Choroid plexus epithelial cell (primary cell): ENCODE results near the gene TMC3.
"Not testable (repeated sequence)": the region's sequence is repeated elsewhere in the genome, so short reads cannot be mapped to it uniquely, and the experiment has no call there.

Experiments
- DNase-seq: peaks from one replicate; pipeline ENCODE4 v3.0.0-alpha.2; 2010; ENCODE audit warnings: low read depth
- H3K4me3 ChIP-seq: 2 replicates; pipeline ENCODE4 v1.5.1; 2011; ENCODE audit warnings: low read depth, mild to moderate bottlenecking, control low read depth, low read length, moderate library complexity
- CTCF ChIP-seq: conservative IDR thresholded peaks from 2 replicates; pipeline ENCODE4 v1.5.1; 2011; ENCODE audit warnings: low read depth, mild to moderate bottlenecking, control low read depth, inconsistent platforms, low read length, moderate library complexity

TMC3 gene

GRCh38 chr15:81373775-81374395 lies at the start of gene TMC3:
TSS of gene TMC3 (minus strand) at chr15:81374213. CDS start at chr15:81374077, 136 bp downstream.
- TF ChIP-seq CTCF = no peak
- DNase-seq = peak; percentile 13
- no peak within 1 kb of the TSS for H3K4me3 ChIP-seq

GRCh38 chr15:81421461-81421860 lies 47.4 kb upstream of the TMC3 start:
- no peak for TF ChIP-seq CTCF
- DNase-seq = no peak
- H3K4me3 ChIP-seq = no peak overlapping the region

DNA sequence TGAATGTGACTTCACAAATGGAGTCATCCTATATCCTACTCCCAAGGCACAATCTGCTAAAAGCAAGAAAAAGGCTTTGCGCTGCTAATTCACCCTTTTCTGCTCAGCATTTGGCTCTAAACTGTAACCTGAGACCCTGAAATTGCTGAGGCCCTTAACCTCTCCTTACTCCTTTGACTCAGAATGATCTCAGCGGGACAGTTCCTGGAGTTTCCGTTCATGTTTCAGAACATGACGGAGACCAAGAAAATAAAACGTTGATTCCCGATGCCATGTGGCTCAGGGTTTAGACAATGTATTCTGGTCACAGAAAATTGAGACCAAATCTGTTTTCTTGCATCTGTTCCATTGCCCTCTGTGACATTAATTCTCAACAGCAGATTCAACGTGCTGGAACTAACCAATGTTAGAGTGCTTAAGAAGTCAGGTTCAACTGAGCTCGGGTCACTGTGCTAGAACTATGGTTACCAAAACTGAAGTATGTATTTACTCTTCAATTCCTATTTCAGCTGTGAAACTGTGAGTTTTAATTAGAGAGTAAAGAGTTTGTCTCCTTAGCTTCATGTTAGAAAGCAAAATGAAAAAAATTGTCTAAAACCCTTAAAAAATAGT lies 45.4 kb upstream of the TMC3 start:
- TF ChIP-seq CTCF = no peak
- H3K4me3 ChIP-seq = no peak overlapping the region
- peak; percentile 86 for DNase-seq

- H3K4me3 ChIP-seq = no peak overlapping the region
- TF ChIP-seq CTCF = no peak
- DNase-seq = peak; percentile 22
Measured at GRCh38 chr15:81418891-81419290, 44.9 kb upstream of the TMC3 start.

DNA sequence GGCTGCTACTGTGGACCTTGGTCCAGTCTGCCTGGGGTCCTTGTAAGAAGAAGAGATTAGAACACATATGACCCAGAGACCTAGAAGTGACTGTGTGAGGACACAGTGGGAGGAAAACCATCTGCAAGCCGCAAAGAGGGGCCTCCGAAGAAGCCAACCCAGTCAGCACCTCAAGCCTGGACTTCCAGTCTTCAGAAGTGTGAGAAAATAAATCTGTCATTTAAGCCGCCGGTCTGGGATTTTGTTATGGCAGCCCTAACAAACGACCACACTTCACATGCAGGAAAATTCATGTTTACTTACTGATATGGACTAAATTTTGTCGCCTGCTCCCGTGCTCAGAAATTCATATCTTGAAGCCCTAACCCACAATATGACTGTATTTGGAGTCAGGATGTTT lies 44.4 kb upstream of the TMC3 start:
- no peak for TF ChIP-seq CTCF
- no peak overlapping the region for H3K4me3 ChIP-seq
- no peak for DNase-seq

DNA sequence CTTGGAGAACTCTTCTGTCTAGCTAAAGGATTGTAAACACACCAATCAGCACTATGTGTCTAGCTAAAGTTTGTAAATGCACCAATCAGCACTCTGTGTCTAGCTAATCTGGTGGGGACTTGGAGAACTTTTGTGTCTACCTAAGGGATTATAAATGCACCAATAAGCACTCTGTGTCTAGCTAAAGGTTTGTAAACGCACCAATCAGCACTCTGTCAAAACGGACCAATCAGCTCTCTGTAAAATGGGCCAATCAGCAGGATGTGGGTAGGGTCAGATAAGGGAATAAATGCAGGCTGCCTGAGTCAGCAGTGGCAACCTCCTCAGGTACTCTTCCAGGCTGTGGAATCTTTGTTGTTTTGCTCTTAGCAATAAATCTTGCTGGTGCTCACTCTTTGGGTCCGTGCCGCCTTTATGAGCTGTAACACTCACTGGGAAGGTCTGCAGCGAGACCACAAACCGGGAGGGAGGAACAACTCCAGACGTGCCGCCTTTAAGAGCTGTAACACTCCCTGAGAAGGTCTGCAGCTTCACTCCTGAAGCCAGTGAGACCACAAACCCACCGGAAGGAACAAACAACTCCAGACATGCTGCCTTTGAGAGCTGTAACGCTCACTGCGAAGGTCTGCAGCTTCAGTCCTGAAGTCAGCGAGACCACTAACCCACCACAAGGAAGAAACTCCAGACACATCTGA lies 40.4 kb upstream of the TMC3 start:
- not testable (repeated sequence) for DNase-seq, H3K4me3 ChIP-seq

- no peak for TF ChIP-seq CTCF
- H3K4me3 ChIP-seq = no peak overlapping the region
- DNase-seq = no peak
Measured at GRCh38 chr15:81413851-81414250, 39.8 kb upstream of the TMC3 start.
